Right renal cortex interstitium (tissue), 3 donors: ENCODE measurements around the gene IFRD2. TPM values are rescaled to one million over a fixed set of nuclear protein-coding genes. Genes with fewer than 3 reads are reported as not detected.
A peak's percentile ranks its signal among the peaks of the same experiment; 100 is the strongest.
"Not testable (repeated sequence)": the region's sequence is repeated elsewhere in the genome, so short reads cannot be mapped to it uniquely, and the experiment has no call there.

Experiments used
- DNase-seq, 3 donors: peaks; one replicate each; pipeline ENCODE4 v3.0.0-alpha.2; 2013; ENCODE audit warnings: low read depth in 3 of 3, low spot score in 2 of 3
- polyA plus RNA-seq, 3 donors: library from polyadenylated mRNA; unstranded; fragments of 120-200 nt; gene quantifications; one replicate each; pipeline ENCODE4 v1.2.1, GENCODE V29; 2013; ENCODE audit not compliant: insufficient read length in 3 of 3

IFRD2 gene
- polyA plus RNA-seq, 3 donors: 35.0 to 39.1 (median 37.7) TPM

DNA sequence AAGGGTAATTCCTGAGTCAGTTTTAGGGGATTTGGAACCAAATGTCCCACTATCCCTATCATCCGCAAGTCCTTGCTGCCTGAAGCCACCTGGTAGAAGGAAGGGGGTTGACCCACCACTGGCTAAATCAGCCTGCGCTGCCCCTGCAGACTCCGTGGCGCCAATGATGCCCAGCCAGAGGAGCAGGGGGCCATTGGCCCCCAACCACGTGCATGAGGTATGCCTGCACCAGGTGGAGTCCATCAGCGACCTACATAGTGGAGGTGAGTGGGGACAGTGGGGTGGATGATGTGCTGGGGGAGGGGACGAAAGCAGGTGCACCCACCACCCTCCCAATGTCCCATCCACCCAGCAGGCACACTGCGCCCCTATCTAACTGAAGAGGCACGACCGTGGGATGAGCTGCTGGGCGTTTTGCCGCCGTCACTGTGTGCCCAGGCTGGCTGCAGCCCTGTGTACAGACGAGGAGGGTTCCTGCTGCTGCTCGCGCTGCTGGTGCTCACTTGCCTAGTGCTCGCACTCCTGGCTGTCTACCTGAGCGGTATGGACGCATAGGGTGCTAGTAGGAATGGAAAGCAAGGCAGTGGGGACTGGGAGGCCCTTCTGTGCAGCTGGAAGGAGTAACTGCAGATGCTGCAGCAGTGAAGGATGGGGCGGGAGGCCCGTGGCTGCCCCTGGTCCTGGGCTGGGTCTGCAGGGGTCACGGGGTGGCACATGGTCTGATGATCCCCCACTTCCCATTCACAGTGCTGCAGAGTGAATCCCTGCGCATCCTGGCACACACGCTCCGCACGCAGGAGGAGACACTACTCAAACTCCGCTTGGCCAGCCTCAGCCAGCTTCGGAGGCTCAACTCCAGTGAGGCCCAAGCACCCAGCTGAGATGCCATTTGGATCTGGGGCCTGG, 5.7 kb downstream of the IFRD2 start:
- DNase-seq: no peak

DNA sequence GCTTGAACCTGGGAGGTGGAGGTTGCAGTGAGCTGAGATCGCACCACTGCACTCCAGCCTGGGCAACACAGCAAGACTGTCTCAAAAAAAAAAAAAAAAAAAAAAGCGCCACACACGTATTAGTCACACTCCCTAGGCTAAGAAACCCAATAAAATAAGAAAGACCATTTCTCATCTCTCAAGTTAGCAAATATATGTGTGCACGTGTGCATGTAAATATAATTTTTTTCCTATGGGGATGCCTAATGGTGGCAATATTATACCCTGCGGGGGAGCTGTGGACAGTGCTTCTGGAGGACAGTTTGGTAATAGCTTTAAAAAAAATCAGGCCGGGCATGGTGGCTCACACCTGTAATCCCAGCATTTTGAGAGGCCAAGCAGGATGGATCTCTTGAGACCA, 8.1 kb downstream of the IFRD2 start:
- DNase-seq: not testable (repeated sequence)

DNA sequence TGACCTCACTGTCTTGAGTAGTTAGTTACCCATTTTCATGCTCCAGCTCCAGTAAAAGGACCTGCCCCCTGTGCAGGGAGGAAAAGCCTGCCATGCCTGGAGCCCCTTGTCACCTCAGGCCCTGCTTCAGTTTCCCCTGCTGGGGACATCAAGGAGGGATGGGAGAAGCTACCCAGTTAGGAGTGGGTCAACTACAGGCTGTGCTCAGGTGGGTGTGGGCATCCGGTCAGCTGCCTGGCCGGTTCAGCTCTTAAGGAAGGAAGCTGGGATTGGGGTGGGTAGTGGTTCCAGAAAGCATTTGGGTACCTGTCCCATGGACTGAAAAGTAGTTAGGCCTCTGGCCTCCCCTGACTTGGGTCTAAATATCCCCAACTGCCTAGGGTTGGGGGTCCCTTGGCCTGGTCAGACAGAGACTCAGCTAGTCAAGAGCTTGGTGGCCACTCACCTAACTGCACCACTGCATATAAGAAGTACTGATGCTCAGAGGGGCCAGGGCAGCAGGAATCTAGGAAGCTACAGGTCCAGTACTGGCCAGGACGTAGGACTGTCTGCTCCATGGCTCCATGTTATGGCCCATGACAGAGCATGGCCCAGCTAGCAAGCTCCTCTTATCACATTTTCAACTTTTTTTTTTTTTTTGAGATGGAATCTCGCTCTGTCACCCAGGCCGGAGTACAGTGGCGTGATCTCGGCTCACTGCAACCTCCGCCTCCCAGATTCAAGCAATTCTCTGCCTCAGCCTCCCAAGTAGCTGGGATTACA, 12.8 kb downstream of the IFRD2 start:
- no peak for DNase-seq

DNA sequence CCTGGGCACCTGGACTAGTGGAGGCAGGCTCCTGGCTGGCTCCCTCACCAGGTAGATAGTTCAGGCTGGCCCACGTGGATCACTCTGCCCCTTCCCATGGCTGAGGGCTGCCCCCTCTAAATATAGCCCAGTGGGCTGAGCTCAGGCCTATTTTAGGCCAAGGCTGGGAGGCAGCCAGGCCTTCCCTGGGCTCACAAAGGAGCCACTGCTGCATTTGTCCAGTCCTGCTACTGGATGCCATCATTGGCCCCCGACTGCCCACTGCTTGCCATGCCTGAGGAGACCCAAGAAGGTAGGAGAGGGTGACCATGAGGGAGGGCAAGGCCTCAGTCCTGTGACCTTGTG, 13.4 kb downstream of the IFRD2 start, which contains the start of gene LSMEM2:
LSMEM2 (plus strand) TSS at position 208 of the 345 bp plus-strand sequence; CDS start at position 235, 27 bp downstream.
- DNase-seq: no peak

DNA sequence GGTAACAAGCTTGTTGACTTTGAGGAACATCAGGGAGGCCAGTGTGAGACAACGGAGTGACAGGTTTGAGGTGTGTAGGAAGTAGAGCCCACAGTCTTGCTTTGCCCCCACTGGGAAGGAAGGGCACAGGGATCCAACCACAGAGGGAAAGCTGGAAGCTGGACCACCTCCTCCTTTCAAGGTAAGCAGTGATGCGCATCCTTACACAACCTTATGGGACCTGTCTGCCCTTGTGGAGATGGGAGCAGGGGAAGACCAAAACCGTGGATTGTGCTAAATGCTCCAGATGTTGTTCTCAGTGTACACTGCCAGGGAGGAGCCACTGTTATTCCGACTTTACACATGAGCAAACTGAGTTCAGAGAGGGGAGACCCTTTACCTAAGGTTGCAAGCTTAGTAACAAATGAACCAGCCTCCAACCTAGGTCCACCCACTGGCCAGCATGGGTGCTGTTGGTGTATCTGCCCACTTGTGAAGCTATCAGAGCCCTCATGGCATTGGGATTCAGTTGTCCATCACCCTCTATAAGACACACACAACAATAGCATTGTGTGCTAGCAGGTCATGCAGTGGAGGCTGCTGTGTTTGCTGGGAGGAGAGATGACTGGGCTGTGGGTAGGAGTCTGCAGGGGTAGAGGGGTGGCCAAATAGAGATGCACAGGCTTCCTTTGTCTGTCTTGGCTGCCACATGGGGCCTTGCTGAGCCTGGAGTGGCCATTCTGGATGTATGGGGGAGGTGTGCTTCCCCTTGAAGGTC, 13.9 kb downstream of the IFRD2 start:
- DNase-seq: no peak

DNA sequence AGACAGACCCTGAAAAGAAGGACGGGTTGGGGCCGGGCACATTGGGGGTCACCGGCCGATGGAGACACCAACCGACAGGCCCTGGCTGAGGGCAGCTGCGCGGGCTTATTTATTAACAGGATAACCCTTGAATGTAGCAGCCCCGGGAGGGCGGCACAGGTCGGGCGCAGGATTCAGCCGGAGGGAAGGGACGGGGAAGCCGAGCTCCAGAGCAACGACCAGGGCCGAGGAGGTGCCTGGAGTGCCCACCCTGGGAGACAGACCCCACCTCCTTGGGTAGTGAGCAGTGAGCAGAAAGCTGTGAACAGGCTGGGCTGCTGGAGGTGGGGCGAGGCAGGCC, 15.5 kb downstream of the IFRD2 start:
- no peak for DNase-seq

DNA sequence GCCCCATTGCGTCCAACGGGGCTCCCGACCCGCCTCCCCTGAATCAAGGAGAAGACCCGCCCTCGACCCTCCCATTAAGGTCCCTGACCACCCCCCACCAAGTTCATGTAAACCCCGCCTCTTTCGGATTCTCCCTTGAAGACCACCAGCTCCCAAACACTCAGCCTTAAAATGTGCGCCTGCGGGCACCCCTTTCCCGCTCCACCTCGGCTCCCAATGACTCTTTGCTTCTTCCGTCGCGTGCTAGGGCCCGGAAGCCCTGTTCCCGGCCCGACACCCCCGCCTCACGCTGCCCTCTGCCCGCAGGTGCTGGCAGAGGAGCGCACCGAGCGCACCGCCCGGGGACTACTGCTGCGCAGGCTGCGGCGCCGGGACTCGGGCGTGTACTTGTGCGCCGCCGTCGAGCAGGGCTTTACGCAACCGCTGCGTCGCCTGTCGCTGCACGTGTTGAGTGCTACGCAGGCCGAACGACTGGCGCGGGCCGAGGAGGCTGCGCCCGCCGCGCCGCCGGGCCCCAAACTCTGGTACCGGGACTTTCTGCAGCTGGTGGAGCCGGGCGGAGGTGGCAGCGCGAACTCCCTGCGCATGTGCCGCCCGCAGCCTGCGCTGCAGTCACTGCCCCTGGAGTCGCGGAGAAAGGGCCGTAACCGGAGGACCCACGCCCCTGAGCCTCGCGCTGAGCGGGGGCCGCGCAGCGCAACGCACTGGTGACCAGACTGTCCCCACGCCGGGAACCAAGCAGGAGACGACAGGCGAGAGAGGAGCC, 16.1 kb downstream of the IFRD2 start:
- no peak for DNase-seq

DNA sequence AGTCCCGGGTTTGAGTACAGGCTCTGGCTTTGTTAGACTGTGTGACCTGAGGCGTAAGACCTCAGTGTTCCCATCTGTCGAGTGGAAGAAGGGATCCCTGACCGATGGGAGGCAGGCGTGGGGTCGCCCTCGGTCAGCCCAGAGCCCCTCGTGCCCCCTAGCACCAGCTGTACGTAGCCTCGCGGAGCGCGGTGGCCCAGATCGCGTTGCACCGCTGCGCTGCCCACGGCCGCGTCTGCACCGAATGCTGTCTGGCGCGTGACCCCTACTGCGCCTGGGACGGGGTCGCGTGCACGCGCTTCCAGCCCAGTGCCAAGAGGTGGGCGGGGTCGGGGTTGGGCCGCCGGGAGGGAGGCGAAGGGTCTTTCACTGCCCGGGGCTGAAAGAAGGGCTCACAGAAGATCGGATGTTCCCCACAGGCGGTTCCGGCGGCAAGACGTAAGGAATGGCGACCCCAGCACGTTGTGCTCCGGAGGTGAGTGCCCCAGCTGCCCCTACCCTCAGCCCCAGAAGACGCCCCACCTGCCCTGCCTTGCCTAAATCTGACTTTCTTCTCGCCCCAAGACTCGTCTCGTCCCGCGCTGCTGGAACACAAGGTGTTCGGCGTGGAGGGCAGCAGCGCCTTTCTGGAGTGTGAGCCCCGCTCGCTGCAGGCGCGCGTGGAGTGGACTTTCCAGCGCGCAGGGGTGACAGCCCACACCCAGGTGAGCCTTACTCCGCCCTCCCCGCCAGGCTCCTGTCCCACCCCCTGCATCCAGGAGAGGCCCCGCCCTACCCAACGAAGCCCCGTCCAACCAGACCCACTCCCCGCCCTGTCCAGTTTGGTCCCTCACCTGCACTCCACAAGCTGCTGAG, 16.9 kb downstream of the IFRD2 start:
- DNase-seq: no peak

DNA sequence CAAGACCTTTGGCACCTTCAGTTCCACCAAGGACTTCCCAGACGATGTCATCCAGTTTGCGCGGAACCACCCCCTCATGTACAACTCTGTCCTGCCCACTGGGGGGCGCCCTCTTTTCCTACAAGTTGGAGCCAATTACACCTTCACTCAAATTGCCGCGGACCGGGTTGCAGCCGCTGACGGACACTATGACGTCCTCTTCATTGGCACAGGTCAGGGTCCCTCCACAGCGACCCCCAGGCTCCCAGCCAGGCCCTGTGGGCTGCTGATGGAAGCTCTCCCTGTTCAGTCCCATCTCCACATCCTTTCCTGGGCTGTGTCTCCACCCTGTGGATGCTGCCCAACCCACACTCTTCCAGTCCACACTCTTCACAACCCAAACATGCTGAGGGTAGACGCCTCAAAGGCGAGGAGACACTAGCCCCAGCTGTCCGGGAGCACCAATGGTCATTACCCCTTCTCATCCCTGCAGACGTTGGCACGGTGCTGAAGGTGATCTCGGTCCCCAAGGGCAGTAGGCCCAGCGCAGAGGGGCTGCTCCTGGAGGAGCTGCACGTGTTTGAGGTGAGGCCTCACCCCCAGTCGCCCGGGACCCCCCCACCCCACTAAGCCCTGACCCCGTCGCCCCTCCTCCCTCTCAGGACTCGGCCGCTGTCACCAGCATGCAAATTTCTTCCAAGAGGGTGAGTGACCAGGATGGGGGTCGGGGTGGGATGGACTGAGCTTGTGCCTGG, 17.7 kb downstream of the IFRD2 start:
- DNase-seq: no peak

DNA sequence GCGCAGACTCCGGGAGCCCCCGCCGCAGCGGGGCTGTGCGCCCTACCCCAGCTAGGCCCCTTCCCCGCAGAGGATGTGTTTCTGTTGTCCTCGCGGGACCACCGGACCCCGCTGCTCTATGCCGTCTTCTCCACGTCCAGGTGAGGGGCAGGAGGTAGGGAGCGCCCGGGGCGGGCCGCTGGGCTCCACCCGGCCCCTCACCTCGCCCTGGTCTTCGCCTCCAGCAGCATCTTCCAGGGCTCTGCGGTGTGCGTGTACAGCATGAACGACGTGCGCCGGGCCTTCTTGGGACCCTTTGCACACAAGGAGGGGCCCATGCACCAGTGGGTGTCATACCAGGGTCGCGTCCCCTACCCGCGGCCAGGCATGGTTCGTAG, 18.6 kb downstream of the IFRD2 start:
- DNase-seq: no peak

DNA sequence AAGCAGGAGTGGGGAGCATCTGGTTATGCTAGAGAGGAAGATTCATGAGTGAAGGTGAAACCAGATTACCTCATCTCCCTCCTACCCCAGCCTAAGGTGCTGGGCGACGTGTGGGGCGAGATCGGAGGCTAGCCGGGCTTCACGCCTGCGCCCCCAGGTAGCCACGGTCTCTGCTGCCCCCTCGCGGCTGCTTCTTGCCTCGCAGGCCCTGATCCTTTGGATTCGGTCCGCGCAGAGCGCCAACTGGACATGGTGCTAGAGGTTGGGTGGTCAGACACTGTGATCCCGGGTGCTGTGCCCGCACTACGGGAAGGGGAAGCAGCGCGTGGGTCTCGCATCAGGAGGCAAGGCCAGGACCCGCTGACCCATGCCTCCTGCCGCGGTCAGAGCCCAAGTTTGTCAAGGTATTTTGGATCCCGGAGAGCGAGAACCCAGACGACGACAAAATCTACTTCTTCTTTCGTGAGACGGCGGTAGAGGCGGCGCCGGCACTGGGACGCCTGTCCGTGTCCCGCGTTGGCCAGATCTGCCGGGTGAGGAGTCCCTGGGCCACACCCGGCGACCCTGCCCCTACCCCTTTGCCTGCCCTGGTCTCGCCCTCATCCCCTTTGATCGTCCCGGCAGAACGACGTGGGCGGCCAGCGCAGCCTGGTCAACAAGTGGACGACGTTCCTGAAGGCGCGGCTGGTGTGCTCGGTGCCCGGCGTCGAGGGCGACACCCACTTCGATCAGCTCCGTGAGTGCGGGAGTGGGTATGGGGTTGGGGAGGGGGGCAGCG, 19.1 kb downstream of the IFRD2 start:
- DNase-seq: peak in 1 of 3 donors; percentile 67

DNA sequence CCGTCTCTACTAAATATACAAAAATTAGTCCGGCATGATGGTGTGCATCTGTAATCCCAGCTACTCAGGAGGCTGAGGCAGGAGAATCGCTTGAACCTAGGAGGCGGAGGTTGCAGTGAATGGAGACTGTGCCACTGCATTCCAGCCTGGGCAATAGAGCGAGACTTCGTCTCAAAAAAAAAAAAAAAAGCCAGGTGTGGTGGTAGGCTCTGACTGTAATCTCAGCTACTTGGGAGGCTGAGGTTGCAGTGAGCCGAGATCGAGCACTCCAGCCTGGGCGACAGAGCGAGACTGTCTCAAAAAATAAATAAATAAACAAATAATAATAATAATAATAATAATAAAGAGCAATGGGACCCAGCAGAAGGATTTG, 19.7 kb downstream of the IFRD2 start:
- not testable (repeated sequence) for DNase-seq

DNA sequence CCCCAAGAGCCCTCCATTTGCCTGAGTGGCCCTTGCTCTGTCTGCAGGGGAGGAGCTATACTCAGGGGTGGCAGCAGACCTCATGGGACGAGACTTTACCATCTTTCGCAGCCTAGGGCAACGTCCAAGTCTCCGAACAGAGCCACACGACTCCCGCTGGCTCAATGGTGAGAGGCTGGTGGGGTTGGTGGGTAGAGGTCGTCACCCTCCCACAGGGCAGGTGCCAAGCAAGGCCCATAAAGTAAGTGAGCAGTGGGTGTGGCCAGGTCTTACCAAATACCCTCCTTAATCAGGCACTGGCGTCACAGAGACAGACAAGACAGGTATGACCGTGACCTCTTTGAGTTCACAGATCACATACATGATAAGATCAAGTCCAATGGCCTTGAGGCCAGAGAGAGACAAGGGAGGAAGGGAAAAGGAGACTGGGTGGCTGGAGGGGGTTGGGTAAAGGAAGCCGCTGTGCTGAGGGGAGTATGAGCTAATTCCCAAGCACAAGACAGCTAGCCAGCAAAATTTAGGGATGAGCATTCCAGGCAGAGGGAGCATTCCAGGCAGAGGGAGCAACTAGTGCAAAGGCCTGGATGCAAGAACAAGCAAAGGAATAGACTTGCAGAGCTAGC, 20.8 kb downstream of the IFRD2 start:
- no peak for DNase-seq

DNA sequence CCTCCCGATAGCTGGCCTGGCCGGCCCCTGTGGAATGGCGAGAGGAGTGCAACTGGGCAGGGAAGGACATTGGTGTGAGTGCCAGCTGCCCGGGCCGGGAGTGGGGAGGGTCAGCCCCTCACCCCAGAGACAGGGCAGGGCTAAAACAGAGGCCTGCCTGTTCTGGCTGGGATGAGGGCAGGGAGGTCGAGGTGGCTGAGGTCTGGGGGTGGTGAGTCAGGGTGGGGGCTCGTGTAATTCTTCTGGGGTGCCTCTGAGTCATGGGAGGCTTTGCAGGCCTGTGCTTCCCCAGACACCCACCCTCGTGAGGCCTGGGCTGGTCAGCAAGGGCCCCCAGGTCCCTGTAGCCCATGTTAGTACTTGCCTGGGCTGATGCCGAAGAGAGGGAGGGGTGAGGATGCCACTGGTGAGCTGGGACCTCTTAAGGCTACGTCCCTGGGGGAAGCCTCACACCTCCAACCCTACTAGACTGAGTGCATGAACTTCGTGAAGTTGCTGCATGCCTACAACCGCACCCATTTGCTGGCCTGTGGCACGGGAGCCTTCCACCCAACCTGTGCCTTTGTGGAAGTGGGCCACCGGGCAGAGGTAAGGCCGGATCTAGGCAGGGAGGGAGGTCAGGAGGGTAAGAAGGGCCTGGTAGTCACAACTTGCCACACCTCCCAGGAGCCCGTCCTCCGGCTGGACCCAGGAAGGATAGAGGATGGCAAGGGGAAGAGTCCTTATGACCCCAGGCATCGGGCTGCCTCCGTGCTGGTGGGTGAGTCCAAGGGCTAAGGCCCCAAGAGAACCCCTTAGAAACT, 21.6 kb downstream of the IFRD2 start:
- no peak for DNase-seq

DNA sequence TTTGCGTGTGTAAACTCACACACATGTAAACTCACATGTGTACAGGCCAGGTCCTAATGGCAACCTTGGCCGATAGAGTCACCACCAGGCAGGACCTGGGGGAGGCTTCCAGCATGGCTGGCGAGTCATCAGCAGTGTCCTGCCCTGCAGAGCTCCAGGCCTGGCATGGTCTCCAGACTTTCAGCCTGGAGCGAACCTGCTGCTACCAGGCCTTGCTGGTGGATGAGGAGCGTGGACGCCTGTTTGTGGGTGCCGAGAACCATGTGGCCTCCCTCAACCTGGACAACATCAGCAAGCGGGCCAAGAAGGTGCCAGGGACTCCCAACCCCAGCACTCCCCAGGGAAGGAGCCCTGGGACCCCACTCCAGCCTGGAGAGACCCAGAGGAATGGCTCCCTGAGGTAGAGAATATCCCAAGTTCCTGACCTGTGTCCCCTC, 22.2 kb downstream of the IFRD2 start:
- DNase-seq: no peak

DNA sequence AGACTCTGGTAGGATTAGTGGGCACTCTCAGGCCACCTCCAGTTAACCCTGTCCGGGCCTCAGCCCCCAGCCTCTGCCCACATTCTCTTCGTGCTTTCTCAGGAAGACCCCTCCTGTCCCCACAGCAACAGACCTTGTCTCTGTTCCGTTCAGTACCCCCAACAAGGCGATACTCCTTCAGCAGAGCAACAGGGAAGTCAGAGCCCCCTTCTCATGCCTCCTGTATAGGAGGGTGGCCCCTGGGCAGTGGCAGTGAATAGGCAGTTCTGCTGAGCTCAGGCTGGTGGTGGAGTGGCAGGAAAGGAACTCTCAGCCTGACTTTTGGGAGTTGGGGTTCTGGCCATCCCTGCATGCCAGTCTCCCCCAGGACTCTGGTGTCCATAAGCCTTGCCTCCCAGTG, 22.8 kb downstream of the IFRD2 start:
- DNase-seq: no peak
